ENCODE results near the gene SLC9A3. TPM values are rescaled to one million over a fixed set of nuclear protein-coding genes. Genes with fewer than 3 reads are reported as not detected.

Gene SLC9A3
- total and polyA plus RNA-seq, 2 experiments from 2014 or later: 1.2 to 1.7 TPM

DNA sequence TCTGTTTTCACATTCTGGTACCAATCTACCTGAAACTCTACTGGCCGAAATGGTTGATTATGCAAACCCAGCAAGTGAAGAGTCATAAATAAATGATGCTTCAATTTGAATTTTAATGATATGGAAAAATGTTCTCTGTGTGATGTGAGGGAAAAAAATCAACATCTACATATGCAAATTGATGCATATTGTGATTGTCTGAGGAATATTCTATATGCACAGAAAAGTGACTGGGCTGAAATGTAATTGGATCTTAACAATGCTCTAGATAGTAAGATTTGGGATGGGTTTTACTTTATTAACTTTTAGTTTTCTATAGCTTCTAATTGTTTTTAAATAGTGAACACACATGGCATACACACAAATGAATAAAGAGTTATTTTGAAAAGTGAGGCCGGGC, 25.0 kb upstream of the SLC9A3 start:
- Histone ChIP-seq H3K4me3 (no peak overlapping the region), H3K27me3 (replicated peaks; ENCODE audit: insufficient read depth) (peaks cover 20% of the 10 kb centered on the region), H3K9ac (no peak overlapping the region), H3K9me3 (ENCODE audit: low read depth) (no peaks in the 10 kb centered on the region), H3K4me2 (ENCODE audit: unreplicated experiment) (no peak overlapping the region), H3F3A (ENCODE audit: insufficient read depth) (no peaks in the 10 kb centered on the region), H3K4me1 (ENCODE audit: insufficient read depth) (no peaks in the 10 kb centered on the region), H3K27ac (no peak overlapping the region), H3K79me2 (ENCODE audit: insufficient read depth) (no peaks in the 10 kb centered on the region), H3K9me2 (ENCODE audit: insufficient read depth) (no peaks in the 10 kb centered on the region), H3K36me3 (ENCODE audit: low read depth) (no peaks in the 10 kb centered on the region), H2AFZ (no peak overlapping the region), H4K20me1 (ENCODE audit: insufficient read depth) (no peaks in the 10 kb centered on the region)
- DNase-seq: no peak
- WGBS, 2 experiments (ENCODE audit: low coverage in 1 of 2, low lambda C conversion rate in 2 of 2, missing lambda C conversion rate in 2 of 2): 73 to 78% methylated on average over 2 of the region's 2 CpGs
- TF ChIP-seq EZH2 (IDR thresholded peaks at IDR 0.05; ENCODE audit: insufficient read depth, poor library complexity, severe bottlenecking) (no peak), EZH2phosphoT487 (IDR thresholded peaks at IDR 0.05; ENCODE audit: insufficient read depth, low read depth) (no peak)
- in situ Hi-C loops (cut with MboI): no loop called here

- no peaks in the 10 kb centered on the region for H3K9me2 ChIP-seq (ENCODE audit: insufficient read depth)
- H3K9ac ChIP-seq: no peak overlapping the region
- H3K9me3 ChIP-seq (ENCODE audit: low read depth): no peaks in the 10 kb centered on the region
- 33 to 38% methylated on average over 10 of the region's 10 CpGs for WGBS, 2 experiments (ENCODE audit: low coverage in 1 of 2, low lambda C conversion rate in 2 of 2, missing lambda C conversion rate in 2 of 2)
- H3K27ac ChIP-seq: no peak overlapping the region
- no peak overlapping the region for H3K4me2 ChIP-seq (ENCODE audit: unreplicated experiment)
- 0 out of 2 replicates have a peak overlapping the region, but pooled peaks have one; percentile 38 for H2AFZ ChIP-seq
- H4K20me1 ChIP-seq (ENCODE audit: insufficient read depth): no peaks in the 10 kb centered on the region
- peak; percentile 45 for DNase-seq
- H3K36me3 ChIP-seq (ENCODE audit: low read depth): no peaks in the 10 kb centered on the region
- no peaks in the 10 kb centered on the region for H3K79me2 ChIP-seq (ENCODE audit: insufficient read depth)
- H3K4me1 ChIP-seq (ENCODE audit: insufficient read depth): no peaks in the 10 kb centered on the region
- no peak overlapping the region for H3K4me3 ChIP-seq
- H3K27me3 ChIP-seq (replicated peaks; ENCODE audit: insufficient read depth): peaks cover 20% of the 10 kb centered on the region
- no peak for TF ChIP-seq EZH2 (IDR thresholded peaks at IDR 0.05; ENCODE audit: insufficient read depth, poor library complexity, severe bottlenecking)
- TF ChIP-seq EZH2phosphoT487 (IDR thresholded peaks at IDR 0.05; ENCODE audit: insufficient read depth, low read depth): no peak
- no peaks in the 10 kb centered on the region for H3F3A ChIP-seq (ENCODE audit: insufficient read depth)
- in situ Hi-C loops (cut with MboI): no loop called here
Observed at GRCh38 chr5:548256-548655, 24.0 kb upstream of the SLC9A3 start.

- no peaks in the 10 kb centered on the region for H4K20me1 ChIP-seq (ENCODE audit: insufficient read depth)
- no peak overlapping the region for H3K4me2 ChIP-seq (ENCODE audit: unreplicated experiment)
- TF ChIP-seq EZH2phosphoT487 (IDR thresholded peaks at IDR 0.05; ENCODE audit: insufficient read depth, low read depth) (no peak), EZH2 (IDR thresholded peaks at IDR 0.05; ENCODE audit: insufficient read depth, poor library complexity, severe bottlenecking) (no peak)
- no peak overlapping the region for H3K9ac ChIP-seq
- in situ Hi-C loops (cut with MboI): no loop called here
- H3K9me2 ChIP-seq (ENCODE audit: insufficient read depth): no peaks in the 10 kb centered on the region
- no peak overlapping the region for H3K27ac ChIP-seq
- H2AFZ ChIP-seq: no peak overlapping the region
- peaks cover 20% of the 10 kb centered on the region for H3K27me3 ChIP-seq (replicated peaks; ENCODE audit: insufficient read depth)
- no peaks in the 10 kb centered on the region for H3K79me2 ChIP-seq (ENCODE audit: insufficient read depth)
- H3K9me3 ChIP-seq (ENCODE audit: low read depth): no peaks in the 10 kb centered on the region
- 62 to 65% methylated on average over 15 to 19 of the region's 22 CpGs for WGBS, 2 experiments (ENCODE audit: low coverage in 1 of 2, low lambda C conversion rate in 2 of 2, missing lambda C conversion rate in 2 of 2)
- H3K4me1 ChIP-seq (ENCODE audit: insufficient read depth): no peaks in the 10 kb centered on the region
- H3F3A ChIP-seq (ENCODE audit: insufficient read depth): no peaks in the 10 kb centered on the region
- DNase-seq: no peak
- H3K36me3 ChIP-seq (ENCODE audit: low read depth): no peaks in the 10 kb centered on the region
- no peak overlapping the region for H3K4me3 ChIP-seq
Observed at GRCh38 chr5:547086-547924, 23.1 kb upstream of the SLC9A3 start.

GRCh38 chr5:546376-546908, 22.2 kb upstream of the SLC9A3 start:
- Histone ChIP-seq H3K36me3 (ENCODE audit: low read depth) (no peaks in the 10 kb centered on the region), H3K9me3 (ENCODE audit: low read depth) (no peaks in the 10 kb centered on the region), H3K4me3 (no peak overlapping the region), H2AFZ (no peak overlapping the region), H3K27me3 (replicated peaks; ENCODE audit: insufficient read depth) (peaks cover 20% of the 10 kb centered on the region), H3K79me2 (ENCODE audit: insufficient read depth) (no peaks in the 10 kb centered on the region), H4K20me1 (ENCODE audit: insufficient read depth) (no peaks in the 10 kb centered on the region), H3K4me2 (ENCODE audit: unreplicated experiment) (no peak overlapping the region), H3K4me1 (ENCODE audit: insufficient read depth) (no peaks in the 10 kb centered on the region), H3F3A (ENCODE audit: insufficient read depth) (no peaks in the 10 kb centered on the region), H3K9ac (no peak overlapping the region), H3K27ac (no peak overlapping the region), H3K9me2 (ENCODE audit: insufficient read depth) (no peaks in the 10 kb centered on the region)
- WGBS, 2 experiments (ENCODE audit: low coverage in 1 of 2, low lambda C conversion rate in 2 of 2, missing lambda C conversion rate in 2 of 2): 64 to 66% methylated on average over 14 of the region's 14 CpGs
- in situ Hi-C loops (cut with MboI): no loop called here
- TF ChIP-seq EZH2 (IDR thresholded peaks at IDR 0.05; ENCODE audit: insufficient read depth, poor library complexity, severe bottlenecking) (no peak), EZH2phosphoT487 (IDR thresholded peaks at IDR 0.05; ENCODE audit: insufficient read depth, low read depth) (no peak)
- no peak for DNase-seq

Data from GM23248 (cell line).